VCaP (cell line): ENCODE data around the gene GRID2.

Experiments
- H3K27ac ChIP-seq: fragments of 450-650 bp; 2 replicates; pipeline ENCODE4 v1.5.1; 2017
- TF ChIP-seq, protein P1 (sequence below): fragments of 450-650 bp; conservative IDR thresholded peaks from 2 replicates; pipeline ENCODE4 v1.5.1; 2017; ENCODE audit warnings: mild to moderate bottlenecking, moderate library complexity

Gene GRID2

DNA sequence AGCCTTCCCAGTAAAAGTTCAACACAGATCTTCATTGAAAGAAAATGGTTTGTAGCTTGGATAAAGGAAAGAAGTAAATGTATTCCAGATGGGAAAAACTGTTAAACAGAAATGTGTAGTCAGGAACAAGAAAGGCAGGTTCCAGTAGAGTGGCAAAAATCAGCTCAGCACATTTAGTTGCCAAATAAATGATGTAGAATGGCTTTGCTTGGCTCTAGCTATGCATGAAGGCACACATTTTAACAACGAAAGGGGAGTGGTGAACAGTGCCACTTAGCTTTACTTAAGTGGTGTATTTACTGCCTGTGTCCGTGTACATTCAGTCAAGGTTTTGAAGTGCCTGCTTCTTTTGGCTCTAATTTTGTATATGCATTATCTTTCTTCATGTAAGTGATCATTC, 880.3 kb downstream of the GRID2 start:
- TF ChIP-seq, protein P1, sequence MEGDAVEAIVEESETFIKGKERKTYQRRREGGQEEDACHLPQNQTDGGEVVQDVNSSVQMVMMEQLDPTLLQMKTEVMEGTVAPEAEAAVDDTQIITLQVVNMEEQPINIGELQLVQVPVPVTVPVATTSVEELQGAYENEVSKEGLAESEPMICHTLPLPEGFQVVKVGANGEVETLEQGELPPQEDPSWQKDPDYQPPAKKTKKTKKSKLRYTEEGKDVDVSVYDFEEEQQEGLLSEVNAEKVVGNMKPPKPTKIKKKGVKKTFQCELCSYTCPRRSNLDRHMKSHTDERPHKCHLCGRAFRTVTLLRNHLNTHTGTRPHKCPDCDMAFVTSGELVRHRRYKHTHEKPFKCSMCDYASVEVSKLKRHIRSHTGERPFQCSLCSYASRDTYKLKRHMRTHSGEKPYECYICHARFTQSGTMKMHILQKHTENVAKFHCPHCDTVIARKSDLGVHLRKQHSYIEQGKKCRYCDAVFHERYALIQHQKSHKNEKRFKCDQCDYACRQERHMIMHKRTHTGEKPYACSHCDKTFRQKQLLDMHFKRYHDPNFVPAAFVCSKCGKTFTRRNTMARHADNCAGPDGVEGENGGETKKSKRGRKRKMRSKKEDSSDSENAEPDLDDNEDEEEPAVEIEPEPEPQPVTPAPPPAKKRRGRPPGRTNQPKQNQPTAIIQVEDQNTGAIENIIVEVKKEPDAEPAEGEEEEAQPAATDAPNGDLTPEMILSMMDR, result no peak
- peak overlapping the region; percentile 62 for H3K27ac ChIP-seq

DNA sequence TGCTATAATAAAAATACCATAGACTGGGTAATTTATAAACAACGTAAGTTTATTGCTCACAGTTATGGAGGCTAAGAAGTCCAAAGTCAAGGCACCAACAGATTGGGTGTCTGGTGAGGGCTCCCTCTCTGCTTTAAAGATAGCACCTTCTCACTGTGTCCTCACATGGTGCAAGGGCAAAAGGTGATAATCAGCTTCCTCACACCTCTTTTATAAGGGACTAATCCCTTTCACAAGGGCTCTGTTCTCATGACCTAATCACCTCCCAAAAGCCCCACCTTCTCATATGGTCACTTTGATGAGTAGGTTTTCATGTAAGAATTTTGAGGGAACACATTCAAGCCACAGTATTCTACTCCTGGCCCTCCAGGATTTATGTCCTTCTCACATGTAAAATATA, 883.1 kb downstream of the GRID2 start:
- TF ChIP-seq, protein P1, result no peak
- H3K27ac ChIP-seq, result no peak overlapping the region

DNA sequence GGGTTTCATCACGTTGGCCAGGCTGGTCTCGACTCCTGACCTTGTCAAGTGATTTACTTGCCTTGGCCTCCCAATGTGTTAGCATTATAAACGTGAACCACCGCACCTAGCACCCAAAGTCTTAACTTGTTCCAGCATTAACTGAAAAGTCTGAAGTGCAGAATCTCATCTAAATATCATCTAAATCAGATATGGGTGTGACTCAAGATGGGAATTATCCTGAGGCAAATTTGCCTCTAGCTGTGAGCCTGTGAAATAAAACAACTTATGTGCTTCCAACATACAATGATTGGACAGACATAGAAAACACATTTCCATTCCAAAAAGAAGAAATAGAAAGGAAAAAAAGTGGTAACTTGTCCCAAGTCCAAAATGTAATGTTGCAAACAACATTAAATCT, 883.7 kb downstream of the GRID2 start:
- TF ChIP-seq, protein P1, result no peak
- no peak overlapping the region for H3K27ac ChIP-seq

DNA sequence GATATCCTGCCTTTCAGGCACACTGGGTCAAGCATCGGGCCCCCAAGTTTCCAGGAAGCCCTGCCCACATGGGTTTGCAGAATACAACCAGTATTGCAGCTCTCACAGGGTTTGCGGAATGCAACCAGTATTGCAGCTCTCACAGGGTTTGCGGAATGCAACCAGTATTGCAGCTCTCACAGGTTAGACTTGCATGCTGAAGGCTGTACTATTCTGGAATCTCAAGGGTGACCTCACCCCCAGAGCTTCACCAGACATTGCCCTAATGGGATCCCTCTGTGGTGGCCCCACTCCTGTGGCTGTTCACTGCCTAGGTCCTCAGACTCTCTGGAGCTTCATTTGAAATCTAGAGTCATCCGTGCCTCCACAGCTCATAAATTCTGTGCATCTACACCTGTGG, 884.1 kb downstream of the GRID2 start:
- no peak overlapping the region for H3K27ac ChIP-seq
- TF ChIP-seq, protein P1, result no peak

DNA sequence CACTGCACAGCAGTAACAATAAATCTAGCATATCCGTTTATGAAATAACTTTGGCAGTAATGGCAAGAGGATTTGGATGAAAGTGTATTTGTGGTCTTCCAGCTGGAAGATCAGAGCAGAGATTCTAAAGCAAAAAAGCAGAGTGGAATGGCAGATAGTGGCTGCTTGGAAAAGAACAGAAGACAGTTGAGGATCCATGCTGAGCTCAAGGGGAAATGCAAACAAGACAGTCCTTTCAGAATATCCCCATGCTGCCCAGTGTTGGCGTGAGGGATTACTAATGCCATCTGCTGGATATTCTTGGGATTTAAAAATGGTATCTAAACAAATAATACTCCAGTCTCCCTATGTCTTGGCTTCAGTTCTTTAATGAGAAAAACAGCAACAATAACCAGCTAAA, 895.7 kb downstream of the GRID2 start:
- TF ChIP-seq, protein P1, result peak; percentile 87
- H3K27ac ChIP-seq, result no peak overlapping the region

DNA sequence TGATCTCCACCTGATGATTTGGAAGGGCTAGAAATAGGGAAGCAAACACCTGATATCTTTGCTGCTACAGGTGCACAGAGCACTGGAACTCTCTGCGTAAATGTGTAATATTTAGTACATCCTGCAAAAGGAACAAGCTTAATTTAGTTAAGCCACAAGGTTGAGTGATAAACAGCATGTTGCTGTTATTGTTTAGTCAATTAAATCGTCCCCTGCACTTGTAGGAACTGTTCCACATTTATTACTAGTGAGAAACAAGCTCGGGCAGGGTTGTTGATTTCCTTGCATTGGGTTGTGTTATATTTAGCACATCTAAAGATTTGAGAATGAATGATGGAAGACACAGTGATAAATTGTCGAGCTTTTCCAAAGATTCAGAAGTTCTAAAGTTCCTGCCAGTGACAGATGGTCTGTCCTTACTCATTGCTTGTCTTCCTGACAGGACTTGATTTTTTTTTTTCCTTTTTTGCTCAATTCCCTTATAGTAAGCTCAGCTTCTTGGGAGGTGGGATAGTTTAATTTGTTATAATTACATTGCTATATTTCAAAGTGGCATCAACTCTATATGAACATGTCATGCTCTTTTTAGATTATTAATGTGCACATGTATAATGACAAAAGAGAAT, 897.8 kb downstream of the GRID2 start:
- TF ChIP-seq, protein P1, result no peak
- H3K27ac ChIP-seq, result no peak overlapping the region

DNA sequence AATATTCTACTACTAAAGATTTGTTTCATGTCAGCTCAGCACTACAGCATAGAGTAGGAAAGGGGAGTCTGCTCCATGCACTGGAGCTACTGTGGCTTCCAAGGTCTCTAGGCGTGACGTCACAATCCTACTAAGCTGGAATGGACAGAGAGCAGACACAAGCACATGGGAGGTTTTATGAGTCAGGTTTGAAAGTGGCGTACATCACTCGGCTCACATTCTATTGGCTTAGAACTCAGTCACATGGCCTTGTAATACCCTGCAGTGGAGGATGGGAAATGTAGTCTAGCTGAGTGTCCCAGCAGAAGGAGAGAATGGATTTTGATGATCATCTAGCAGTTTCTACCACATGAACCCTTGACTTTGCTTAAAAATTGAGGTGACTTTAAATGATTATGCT, 899.9 kb downstream of the GRID2 start:
- H3K27ac ChIP-seq, result no peak overlapping the region
- TF ChIP-seq, protein P1, result no peak
